Esophagus squamous epithelium (tissue), 5 donors: ENCODE data around the gene LRRC8C. TPM values are rescaled to one million over a fixed set of nuclear protein-coding genes. Genes with fewer than 3 reads are reported as not detected.

Experiments used
- DNase-seq: peaks from one replicate; lab custom pipeline; 2025; lab: John Stamatoyannopoulos, UW
- H3K27ac ChIP-seq, 4 donors: fragments of 200-600 bp; sonication (generic); one replicate each; pipeline ENCODE4 v1.5.1; 2016 to 2019; ENCODE audit warnings: mild to moderate bottlenecking in 1 of 4
- H3K27me3 ChIP-seq, 4 donors: fragments of 200-600 bp; sonication (generic); 1 replicate in 3 of 4; 2 replicates in 1 of 4; pipeline versions ENCODE4 v1.5.1 to v1.6.0; 2017 to 2021; ENCODE audit warnings: antibody characterized with exemption in 1 of 4
- H3K36me3 ChIP-seq, 3 donors: fragments of 200-600 bp; sonication (generic); one replicate each; pipeline ENCODE4 v1.5.1; 2016 to 2019
- H3K4me1 ChIP-seq, 3 donors: fragments of 200-600 bp; sonication (generic); one replicate each; pipeline ENCODE4 v1.5.1; 2017 to 2019
- H3K4me3 ChIP-seq, 4 donors: fragments of 200-600 bp; sonication (generic); 1 replicate in 3 of 4; 2 replicates in 1 of 4; pipeline ENCODE4 v1.5.1; 2016 to 2019; ENCODE audit warnings: mild to moderate bottlenecking in 2 of 4, moderate library complexity in 1 of 4
- H3K9me3 ChIP-seq, 3 donors: fragments of 200-600 bp; sonication (generic); one replicate each; pipeline ENCODE4 v1.5.1; 2016 to 2019
- CTCF ChIP-seq, 6 experiments: fragments of 450-650 bp in 4 of 6; fragments of 200-600 bp in 2 of 6; sonication (generic) in 2 of 6; IDR thresholded peaks; one replicate each; pipeline ENCODE4 v1.5.1; 2016 to 2019; ENCODE audit warnings: antibody characterized with exemption in 6 of 6, mild to moderate bottlenecking in 4 of 6, moderate library complexity in 4 of 6
- POLR2A ChIP-seq, 4 donors: fragments of 450-650 bp; IDR thresholded peaks; one replicate each; pipeline ENCODE4 v1.6.1; 2017; ENCODE audit warnings: antibody characterized with exemption in 4 of 4, mild to moderate bottlenecking in 4 of 4, moderate library complexity in 3 of 4
- WGBS, 2 donors: methylation state at CpG; one replicate each; pipeline ENCODE4 v1.1.5; 2018; 5-methylcytosine and 5-hydroxymethylcytosine counted together
- intact Hi-C: fragments of 100-400 bp; cut with DNase I; formaldehyde crosslinking; loops from one replicate; pipeline ENCODE4 v1.15.0; 2022
- total RNA-seq, 4 donors: library from RNA; depleted of rRNA; stranded (reverse); fragments of >200 nt; gene quantifications; one replicate each; pipeline ENCODE4 v1.1.0, GENCODE V29; 2016
- donor health status: DM: yes; HTN: yes; CAD: no.

The LRRC8C gene
- total RNA-seq, 4 donors from 2014 or later = 1.4 to 5.0 (median 3.2) TPM

GRCh38 chr1:89688607-89689006, 55.7 kb downstream of the LRRC8C start:
- intact Hi-C loops = no loop called here
- H3K27ac ChIP-seq = no peak overlapping the region
- H3K4me3 ChIP-seq = no peak overlapping the region
- H3K4me1 ChIP-seq = peaks cover 0 to 7% (median 0%) of the 10 kb centered on the region in 3 donors
- H3K36me3 ChIP-seq = peaks cover 0 to 8% (median 0%) of the 10 kb centered on the region in 3 donors
- no peak for TF ChIP-seq POLR2A (IDR thresholded peaks at IDR 0.05)
- TF ChIP-seq CTCF (IDR thresholded peaks at IDR 0.05) = no peak
- WGBS, 2 donors = 73 to 81% methylated on average over 1 of the region's 1 CpG
- DNase-seq = no peak
- no peaks in the 10 kb centered on the region for H3K27me3 ChIP-seq
- H3K9me3 ChIP-seq = no peaks in the 10 kb centered on the region

GRCh38 chr1:89689234-89689633, 56.3 kb downstream of the LRRC8C start:
- no peak for TF ChIP-seq CTCF (IDR thresholded peaks at IDR 0.05)
- no peak for TF ChIP-seq POLR2A (IDR thresholded peaks at IDR 0.05)
- 88 to 96% methylated on average over 3 of the region's 3 CpGs for WGBS, 2 donors
- Histone ChIP-seq H3K36me3 (peaks cover 0 to 8% (median 0%) of the 10 kb centered on the region in 3 donors), H3K4me1 (peaks cover 0 to 13% (median 0%) of the 10 kb centered on the region in 3 donors), H3K27ac (no peak overlapping the region), H3K27me3 (no peaks in the 10 kb centered on the region), H3K9me3 (no peaks in the 10 kb centered on the region), H3K4me3 (no peak overlapping the region)
- no peak for DNase-seq
- intact Hi-C loops = no loop called here

- 74 to 89% methylated on average over 4 of the region's 4 CpGs for WGBS, 2 donors
- intact Hi-C loops = no loop called here
- Histone ChIP-seq H3K36me3 (peaks cover 0 to 8% (median 0%) of the 10 kb centered on the region in 3 donors), H3K27me3 (no peaks in the 10 kb centered on the region), H3K9me3 (no peaks in the 10 kb centered on the region), H3K4me1 (peaks cover 0 to 24% (median 0%) of the 10 kb centered on the region in 3 donors), H3K27ac (no peak overlapping the region), H3K4me3 (no peak overlapping the region)
- TF ChIP-seq CTCF (IDR thresholded peaks at IDR 0.05) (no peak), POLR2A (IDR thresholded peaks at IDR 0.05) (no peak)
- DNase-seq = no peak
Measured at GRCh38 chr1:89690595-89690994, 57.7 kb downstream of the LRRC8C start.

- Histone ChIP-seq H3K36me3 (peaks cover 0 to 3% (median 0%) of the 10 kb centered on the region in 3 donors), H3K9me3 (no peaks in the 10 kb centered on the region), H3K4me1 (peaks cover 0 to 29% (median 0%) of the 10 kb centered on the region in 3 donors), H3K27me3 (no peaks in the 10 kb centered on the region), H3K4me3 (no peak overlapping the region), H3K27ac (peak overlapping the region in 1 of 4 donors; percentile 29)
- no peak for TF ChIP-seq CTCF (IDR thresholded peaks at IDR 0.05)
- no peak for TF ChIP-seq POLR2A (IDR thresholded peaks at IDR 0.05)
- intact Hi-C loops = no loop called here
- WGBS, 2 donors = 54 to 56% methylated on average over 4 of the region's 4 CpGs
- no peak for DNase-seq
Measured at GRCh38 chr1:89692601-89693521, 59.9 kb downstream of the LRRC8C start.

GRCh38 chr1:89695847-89696246, 62.9 kb downstream of the LRRC8C start:
- Histone ChIP-seq H3K9me3 (no peaks in the 10 kb centered on the region), H3K4me3 (no peak overlapping the region), H3K36me3 (no peaks in the 10 kb centered on the region), H3K27me3 (no peaks in the 10 kb centered on the region), H3K27ac (no peak overlapping the region), H3K4me1 (peaks cover 0 to 41% (median 4%) of the 10 kb centered on the region in 3 donors)
- DNase-seq = no peak
- TF ChIP-seq CTCF (IDR thresholded peaks at IDR 0.05) (no peak), POLR2A (IDR thresholded peaks at IDR 0.05) (no peak)
- intact Hi-C loops = no loop called here
